Stimulated activated CD4-positive, alpha-beta T cell treated with anti-CD3 and anti-CD28 coated beads, Interleukin-12 subunit alpha, Interleukin-12 subunit beta, amount 100 ng/mL, for 24 hours (primary cell): ENCODE data around the gene IFT172.

Experiments used
- DNase-seq, 2 experiments: peaks; one replicate each; pipeline ENCODE4 v3.0.0-alpha.2; 2020; ENCODE audit warnings: low read depth in 2 of 2

The IFT172 gene

DNA sequence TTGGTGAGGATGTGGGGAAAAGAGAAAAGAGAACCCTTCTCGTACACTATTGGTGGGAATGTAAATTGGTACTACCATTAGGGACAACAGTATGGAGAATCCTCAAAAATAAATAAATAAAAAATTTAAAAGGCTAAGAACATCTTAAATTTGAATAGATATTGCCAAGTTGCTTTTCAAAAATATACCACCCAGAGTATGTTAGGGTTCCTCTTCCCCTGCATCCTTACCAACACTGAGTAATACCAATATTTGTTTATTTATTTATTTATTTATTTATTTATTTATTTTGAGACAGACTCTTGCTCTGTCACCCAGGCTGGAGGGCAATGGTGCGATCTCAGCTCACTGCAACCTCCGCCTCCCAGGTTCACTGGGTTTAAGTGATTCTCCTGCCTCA, 66.6 kb downstream of the IFT172 start:
- DNase-seq = no peak

DNA sequence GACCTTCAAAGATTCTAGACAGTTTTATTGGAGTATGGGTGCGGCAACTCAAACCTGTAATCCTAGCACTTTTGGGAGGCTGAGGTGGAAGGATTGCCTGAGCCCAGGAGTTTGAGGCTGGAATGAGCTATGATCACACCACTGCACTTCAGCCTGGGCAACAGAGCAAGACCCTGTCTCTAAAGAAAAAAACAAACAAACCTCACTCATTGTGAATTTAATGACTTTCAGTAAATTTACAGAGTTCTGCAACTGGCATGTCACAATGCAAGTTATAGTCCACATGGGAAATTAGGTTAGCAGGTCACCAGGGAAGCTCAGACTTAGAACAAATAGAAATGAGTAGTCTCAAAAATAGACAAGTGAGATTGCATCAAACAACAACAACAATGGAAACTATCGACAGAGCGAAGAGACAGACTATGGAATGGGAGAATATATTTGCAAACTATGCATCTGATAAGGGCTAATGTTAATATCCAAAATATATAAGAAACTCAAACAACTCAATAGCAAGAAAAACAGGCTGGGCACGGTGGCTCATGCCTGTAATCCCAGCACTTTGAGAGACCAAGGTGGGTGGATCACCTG, 67.8 kb downstream of the IFT172 start:
- DNase-seq = no peak

DNA sequence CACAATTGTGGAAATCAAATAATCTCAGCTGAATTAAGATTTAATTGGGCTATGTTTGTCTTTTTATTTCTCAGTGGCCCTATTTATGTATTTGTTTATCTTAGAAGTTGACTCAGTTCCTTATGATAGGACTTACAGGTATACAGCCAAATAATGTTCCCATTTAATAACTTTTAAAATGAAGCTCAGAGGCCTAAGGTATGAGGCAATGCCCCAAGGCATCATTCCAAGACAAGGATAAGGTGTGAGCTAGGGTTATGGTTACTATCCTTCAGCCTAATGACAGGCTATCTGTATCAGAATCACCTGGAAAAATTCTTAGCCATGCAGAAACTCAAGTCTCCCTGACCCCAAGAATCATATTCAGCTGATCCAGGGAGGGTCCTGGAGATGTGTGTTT, 68.5 kb downstream of the IFT172 start:
- DNase-seq = no peak

DNA sequence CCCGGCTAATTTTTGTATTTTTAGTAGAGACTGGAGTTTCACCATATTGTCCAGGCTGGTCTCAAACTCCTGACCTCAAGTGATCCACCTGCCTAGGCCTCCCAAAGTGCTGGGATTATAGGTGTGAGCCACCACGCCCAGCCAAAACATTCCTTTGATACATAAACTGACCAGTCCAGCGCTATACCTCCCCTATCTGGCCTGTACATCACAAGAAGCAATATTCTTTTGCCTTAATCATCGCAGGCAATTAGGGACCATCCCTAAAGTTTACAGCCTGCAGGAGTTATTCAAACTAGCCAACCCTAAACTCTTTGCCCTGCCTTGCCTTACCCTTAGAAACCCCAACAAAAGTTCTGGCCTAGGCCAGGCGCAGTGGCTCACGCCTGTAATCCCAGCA, 73.4 kb downstream of the IFT172 start:
- no peak for DNase-seq

DNA sequence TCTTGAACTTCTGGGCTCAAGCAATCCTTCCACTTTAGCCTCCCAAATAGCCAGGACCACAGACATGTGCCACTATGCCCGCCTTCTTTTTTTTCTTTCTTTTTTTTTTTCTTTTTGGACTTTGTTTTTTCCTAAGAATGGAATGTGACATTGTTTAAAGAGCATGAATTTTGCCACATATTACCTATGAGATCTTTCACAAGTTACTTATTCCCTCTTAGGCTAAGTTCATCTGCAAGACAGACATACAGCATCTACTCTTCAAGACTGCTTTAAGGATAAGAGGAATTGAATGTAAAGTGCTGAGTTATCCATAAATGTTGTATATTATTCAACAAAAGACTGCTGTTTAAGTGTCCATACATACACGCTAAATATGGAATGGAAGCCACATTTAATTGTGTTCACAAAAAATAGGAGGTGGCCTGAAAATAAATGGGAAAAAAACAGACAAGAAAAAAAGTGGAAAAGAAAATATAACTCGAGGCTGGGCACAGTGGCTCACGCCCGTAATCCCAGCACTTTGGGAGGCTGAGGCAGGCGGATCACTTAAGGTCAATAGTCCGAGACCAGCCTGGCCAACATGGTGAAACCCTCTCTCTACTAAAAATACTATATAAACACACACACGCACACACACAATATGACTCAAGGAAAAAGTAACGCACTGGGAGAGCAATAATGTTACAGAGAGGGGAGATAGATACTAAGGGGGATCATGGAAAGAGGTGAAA, 77.0 kb downstream of the IFT172 start:
- no peak for DNase-seq

DNA sequence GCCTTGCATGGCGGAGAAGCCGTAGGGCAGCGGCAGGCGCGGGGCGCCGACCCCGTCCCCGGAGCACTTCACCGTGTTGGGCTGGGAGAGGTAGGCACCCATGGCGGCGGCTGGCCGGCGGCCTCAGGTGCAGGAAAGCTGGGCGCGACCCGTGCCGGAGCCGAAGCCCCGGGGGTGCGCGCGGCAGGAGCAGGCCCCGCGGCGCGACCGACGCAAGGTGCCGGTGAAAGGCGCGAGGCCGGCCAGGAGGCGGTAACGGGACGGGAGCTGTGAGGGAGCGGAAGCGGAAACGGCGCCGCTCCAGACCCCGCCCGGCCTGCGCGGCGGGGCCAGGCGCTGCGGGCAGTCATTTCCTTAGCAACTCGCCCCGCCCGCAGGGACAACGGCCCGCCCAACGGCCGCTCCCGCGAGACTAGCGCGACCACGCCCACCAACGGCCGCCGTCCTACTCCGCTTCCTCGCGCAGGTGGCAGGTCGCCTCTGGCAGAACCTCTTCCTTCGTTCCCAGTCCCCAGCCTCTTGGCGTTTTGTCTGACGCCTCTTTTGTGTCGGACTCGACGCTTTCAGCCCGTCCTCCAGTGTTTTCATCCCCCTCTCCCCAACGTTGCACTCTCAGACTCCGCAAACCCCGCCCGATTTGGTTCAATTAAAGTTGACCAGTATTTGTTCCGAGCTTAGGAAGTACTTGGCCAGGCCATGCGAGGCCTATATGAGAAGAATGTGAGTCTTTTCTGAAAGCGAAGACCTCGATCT, 80.0 kb downstream of the IFT172 start, which contains the start of gene PPM1G:
Gene PPM1G (minus strand): TSS at position 271 of the 753 bp plus-strand sequence. CDS start 169 bp downstream, at position 102.
- DNase-seq = peak; percentile 94 to 97

DNA sequence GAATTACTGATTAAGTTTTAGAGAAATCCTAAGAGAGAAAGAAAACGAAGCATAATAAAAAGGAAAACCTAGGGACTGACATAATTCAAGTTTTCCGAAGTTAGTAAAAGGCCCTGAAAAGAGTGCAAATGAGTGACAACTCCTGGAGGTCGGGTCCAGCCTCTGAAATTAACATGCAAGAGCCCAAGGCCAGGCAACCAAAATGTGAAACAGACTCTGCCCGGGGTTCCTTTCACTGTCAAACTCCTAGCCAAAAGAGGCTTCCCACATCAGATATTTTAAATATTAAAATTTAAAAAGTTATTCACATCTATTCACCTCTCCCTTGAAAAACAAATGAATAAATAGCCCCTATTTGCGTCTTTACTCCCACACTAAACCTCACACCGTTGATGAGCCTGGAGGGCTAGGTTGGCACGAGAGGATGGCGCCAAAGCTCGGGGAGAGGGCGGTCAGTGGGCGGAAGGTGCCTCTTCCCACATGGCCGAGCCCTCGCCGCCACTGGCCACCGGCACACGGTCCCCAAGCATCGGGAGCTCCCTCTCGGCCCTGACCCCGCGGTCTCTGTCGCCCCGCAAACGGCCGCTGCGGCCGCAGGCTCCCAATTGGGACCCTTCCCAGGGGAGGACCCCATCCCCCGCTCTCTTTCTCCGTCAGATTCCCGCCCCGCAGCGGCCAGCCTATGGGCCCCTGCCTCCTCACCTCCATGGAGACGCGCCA, 80.8 kb downstream of the IFT172 start:
- DNase-seq = peak in 1 of 2 experiments; percentile 13

DNA sequence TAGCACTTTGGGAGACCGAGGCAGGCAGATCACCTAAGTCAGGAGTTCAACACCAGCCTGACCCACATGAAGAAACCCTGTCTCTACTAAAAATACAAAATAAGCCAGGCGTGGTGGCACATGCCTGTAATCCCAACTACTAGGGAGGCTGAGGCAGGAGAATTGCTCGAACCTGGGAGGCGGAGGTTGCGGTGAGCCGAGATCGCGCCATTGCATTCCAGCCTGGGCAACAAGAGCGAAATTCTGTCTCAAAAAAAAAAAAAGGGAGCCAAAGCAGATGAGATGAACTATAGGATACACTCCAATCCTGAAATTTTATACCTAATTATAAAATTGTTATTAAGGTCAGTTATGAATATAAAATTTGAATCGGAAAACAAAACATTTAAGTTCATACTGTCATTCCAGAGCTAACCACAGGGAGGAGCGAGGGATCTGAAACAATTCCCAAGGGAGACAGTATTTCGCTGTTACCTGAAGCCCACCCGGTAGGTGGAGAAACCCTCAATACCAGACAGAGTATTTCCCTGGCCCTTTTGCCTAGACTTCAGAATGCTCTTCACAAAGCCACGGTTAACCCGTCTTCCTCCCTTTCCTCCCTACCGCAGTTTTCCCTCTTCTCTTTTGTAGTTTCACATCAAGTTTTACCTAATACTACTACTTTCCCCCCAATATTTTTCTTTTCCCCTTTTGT, 81.6 kb downstream of the IFT172 start:
- no peak for DNase-seq

DNA sequence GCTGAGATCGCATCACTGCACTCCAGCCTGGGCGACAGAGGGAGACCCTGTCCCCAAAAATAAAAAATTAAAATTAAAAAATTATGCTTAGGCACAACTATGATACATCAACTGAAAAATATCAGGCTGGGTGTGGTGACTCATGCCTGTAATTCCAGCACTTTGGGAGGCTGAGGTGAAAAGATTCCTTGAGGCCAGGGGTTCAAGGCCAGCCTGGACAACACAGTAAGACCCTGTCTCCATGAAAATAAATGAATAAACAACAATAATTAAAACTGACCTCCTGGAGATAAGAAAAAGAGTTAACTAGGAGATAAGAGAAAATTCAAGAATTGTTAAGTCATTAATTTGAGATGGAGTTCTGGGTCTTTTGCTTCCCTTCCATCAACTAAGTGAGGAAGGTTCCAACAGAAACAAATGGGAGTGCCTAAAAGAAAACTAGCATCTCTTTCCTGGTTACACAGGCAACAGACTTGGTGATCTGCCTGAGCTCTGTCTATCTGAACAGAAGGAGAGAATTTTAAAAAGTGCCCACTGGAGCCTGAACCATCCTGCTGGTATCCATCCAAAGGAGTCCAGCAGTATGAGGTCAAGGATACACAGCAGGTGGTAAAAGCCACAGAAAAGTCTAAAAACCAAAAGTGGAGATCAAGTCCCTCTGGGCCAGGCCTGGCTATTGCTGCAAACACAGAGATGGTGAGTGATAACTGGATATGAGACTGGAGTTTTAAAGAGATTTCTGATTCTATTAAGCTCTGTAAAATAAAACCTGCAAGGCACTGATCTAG, 89.0 kb downstream of the IFT172 start:
- no peak for DNase-seq

DNA sequence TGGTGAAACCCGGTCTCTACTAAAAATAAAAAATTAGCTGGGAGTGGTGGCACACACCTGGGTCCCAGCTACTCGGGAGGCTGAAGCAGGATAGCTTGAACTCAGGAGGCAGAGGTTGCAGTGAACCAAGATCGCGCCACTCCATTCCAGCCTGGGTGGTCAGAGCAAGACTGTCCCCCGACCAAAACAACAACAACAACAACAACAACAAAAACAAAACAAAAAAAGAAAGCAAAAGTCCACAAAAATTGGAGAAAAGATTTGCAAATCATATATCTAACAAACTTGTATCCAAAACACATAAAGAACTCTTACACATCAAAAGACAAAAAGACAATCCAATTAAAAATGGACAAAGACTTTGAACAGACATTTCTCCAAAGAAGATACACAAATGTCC, 90.6 kb downstream of the IFT172 start:
- no peak for DNase-seq
